Measurements from ENCODE around the gene AQR. TPM values are rescaled to one million over a fixed set of nuclear protein-coding genes. Genes with fewer than 3 reads are reported as not detected.

AQR gene
- total RNA-seq, 1 experiment from 2014 or later: 54.4 TPM

GRCh38 chr15:34865531-34865930 lies 104.0 kb downstream of the AQR start:
- Histone ChIP-seq H3K18ac (ENCODE audit: insufficient read length, low read depth, low read length) (no peak overlapping the region), H3K79me1 (ENCODE audit: insufficient read depth, low read depth, low read length, poor library complexity, severe bottlenecking) (no peaks in the 10 kb centered on the region), H3K4me2 (ENCODE audit: insufficient read depth, insufficient read length, low read length) (no peak overlapping the region), H4K5ac (ENCODE audit: insufficient read length, low read depth, low read length) (no peak overlapping the region), H2BK120ac (ENCODE audit: low read depth, low read length, poor library complexity, severe bottlenecking) (no peak overlapping the region), H3K79me2 (ENCODE audit: insufficient read depth, low read length) (no peaks in the 10 kb centered on the region), H2AK5ac (ENCODE audit: insufficient read length, low read length) (no peak overlapping the region), H3K9ac (ENCODE audit: extremely low read depth, insufficient read length, low read length) (no peak overlapping the region), H2BK5ac (ENCODE audit: insufficient read length, low read length) (no peak overlapping the region), H3K27me3 (ENCODE audit: insufficient read depth, low read length) (no peaks in the 10 kb centered on the region; the same call in 1 of the 2 replicates), H3T11ph (ENCODE audit: low read length) (no peak overlapping the region), H2BK12ac (ENCODE audit: insufficient read length, low read depth, low read length) (no peak overlapping the region), H3K56ac (ENCODE audit: insufficient read length, low read depth, low read length) (no peak overlapping the region), H3K14ac (ENCODE audit: insufficient read depth, low read length) (no peak overlapping the region), H3K23me2 (ENCODE audit: insufficient read length, low read depth, low read length, poor library complexity, severe bottlenecking) (no peaks in the 10 kb centered on the region), H4K91ac (ENCODE audit: insufficient read length, low read depth, low read length) (no peak overlapping the region), H3K4me1 (ENCODE audit: insufficient read depth, low read length) (no peaks in the 10 kb centered on the region), H3K4ac (ENCODE audit: low read depth, low read length) (no peak overlapping the region), H3K27ac (ENCODE audit: insufficient read length, low read depth, low read length) (no peak overlapping the region), H3K23ac (ENCODE audit: insufficient read length, low read depth, low read length) (no peak overlapping the region), H2AFZ (ENCODE audit: low read length) (no peak overlapping the region), H4K20me1 (ENCODE audit: control insufficient read depth, insufficient read depth, insufficient read length) (no peaks in the 10 kb centered on the region), H2BK15ac (ENCODE audit: low read depth, low read length) (no peak overlapping the region), H3K9me3 (ENCODE audit: control insufficient read depth, low read depth, low read length) (no peaks in the 10 kb centered on the region), H2BK20ac (ENCODE audit: low read depth, low read length, poor library complexity, severe bottlenecking) (no peak overlapping the region), H4K8ac (replicated peaks; ENCODE audit: insufficient read length, low read depth, low read length) (no peak overlapping the region)
- Mint-ChIP-seq H3K27me3 (ENCODE audit: low read depth) (no peaks in the 10 kb centered on the region), H3K4me3 (no peak overlapping the region), H3K9me3 (no peaks in the 10 kb centered on the region), H3K4me1 (no peaks in the 10 kb centered on the region), H3K36me3 (ENCODE audit: insufficient read depth in 1 of 3, low read depth in 3 of 3) (peaks cover 17 to 58% (median 41%) of the 10 kb centered on the region in 3 experiments; a peak in 6 of 7 replicates), H3K27ac (no peak overlapping the region)
- TF ChIP-seq, protein P1, sequence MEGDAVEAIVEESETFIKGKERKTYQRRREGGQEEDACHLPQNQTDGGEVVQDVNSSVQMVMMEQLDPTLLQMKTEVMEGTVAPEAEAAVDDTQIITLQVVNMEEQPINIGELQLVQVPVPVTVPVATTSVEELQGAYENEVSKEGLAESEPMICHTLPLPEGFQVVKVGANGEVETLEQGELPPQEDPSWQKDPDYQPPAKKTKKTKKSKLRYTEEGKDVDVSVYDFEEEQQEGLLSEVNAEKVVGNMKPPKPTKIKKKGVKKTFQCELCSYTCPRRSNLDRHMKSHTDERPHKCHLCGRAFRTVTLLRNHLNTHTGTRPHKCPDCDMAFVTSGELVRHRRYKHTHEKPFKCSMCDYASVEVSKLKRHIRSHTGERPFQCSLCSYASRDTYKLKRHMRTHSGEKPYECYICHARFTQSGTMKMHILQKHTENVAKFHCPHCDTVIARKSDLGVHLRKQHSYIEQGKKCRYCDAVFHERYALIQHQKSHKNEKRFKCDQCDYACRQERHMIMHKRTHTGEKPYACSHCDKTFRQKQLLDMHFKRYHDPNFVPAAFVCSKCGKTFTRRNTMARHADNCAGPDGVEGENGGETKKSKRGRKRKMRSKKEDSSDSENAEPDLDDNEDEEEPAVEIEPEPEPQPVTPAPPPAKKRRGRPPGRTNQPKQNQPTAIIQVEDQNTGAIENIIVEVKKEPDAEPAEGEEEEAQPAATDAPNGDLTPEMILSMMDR (conservative IDR thresholded peaks at IDR 0.05): no peak
- no CpG with 5 or more reads among the region's 1 CpG for WGBS (ENCODE audit: extremely low coverage, insufficient read length, low lambda C conversion rate)
- DNase-seq: no peak
